Adipocyte (in vitro differentiated cells): ENCODE data around the gene MTARC2.

Source experiments
- DNase-seq: peaks from one replicate; pipeline ENCODE4 v3.0.0-alpha.2; 2015; ENCODE audit warnings: low read depth
- H3K27me3 ChIP-seq: replicated peaks from 2 replicates; pipeline ENCODE4 v1.7.0; 2013; ENCODE audit warnings: mild to moderate bottlenecking, low read length, moderate library complexity; ENCODE audit not compliant: control insufficient read depth, insufficient read depth
- H3K36me3 ChIP-seq: 2 replicates; pipeline ENCODE4 v1.7.0; 2013; ENCODE audit warnings: low read length, mild to moderate bottlenecking, moderate library complexity; ENCODE audit not compliant: control insufficient read depth, insufficient read depth, severe bottlenecking
- H3K4me1 ChIP-seq: 2 replicates; pipeline ENCODE4 v1.7.0; 2013; ENCODE audit warnings: mild to moderate bottlenecking, low read length, moderate library complexity; ENCODE audit not compliant: control insufficient read depth, insufficient read depth
- H3K4me3 ChIP-seq: 2 replicates; pipeline ENCODE4 v1.7.0; 2013; ENCODE audit warnings: mild to moderate bottlenecking, low read length, moderate library complexity
- H3K9ac ChIP-seq: 2 replicates; pipeline ENCODE4 v1.7.0; 2013; ENCODE audit warnings: mild to moderate bottlenecking, low read length, moderate library complexity
- H3K9me3 ChIP-seq: 2 replicates; pipeline ENCODE4 v1.7.0; 2013; ENCODE audit warnings: mild to moderate bottlenecking, low read length, moderate library complexity; ENCODE audit not compliant: control insufficient read depth

Gene MTARC2

DNA sequence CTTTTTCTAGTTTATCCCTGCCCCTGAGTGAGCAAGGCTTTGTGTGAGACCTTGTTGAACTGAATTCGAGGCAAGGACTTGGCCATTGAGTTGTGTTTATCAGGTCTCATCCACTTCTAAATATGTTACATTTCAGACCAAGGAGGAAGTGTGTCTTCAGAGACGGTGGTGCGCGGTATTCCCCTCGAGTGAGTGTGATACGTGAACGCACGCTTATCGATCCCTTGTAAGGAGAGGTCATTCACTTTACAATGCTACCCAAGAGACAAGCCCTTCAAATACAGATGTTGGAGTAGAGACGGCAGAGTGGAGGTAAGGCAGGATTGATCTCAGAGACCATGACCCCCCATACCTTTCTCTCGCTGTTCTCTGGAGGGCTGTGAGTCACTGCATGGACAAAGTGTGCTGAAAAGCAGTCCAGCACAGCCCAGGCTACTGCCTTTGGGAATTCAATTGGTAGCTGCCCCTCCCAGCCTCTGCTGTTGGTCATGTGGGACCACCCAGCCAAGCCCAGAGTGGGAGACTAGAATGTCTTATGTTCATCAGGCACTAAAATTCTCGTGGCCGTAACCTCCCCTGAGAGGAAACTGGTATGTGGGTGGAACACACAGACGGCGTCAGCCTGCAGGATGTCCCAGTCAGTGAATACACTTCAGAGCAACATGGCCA, 22.3 kb downstream of the MTARC2 start:
- H3K36me3 ChIP-seq: peaks cover 48% of the 10 kb centered on the region
- no peak overlapping the region for H3K4me3 ChIP-seq
- no peaks in the 10 kb centered on the region for H3K27me3 ChIP-seq
- H3K9ac ChIP-seq: no peak overlapping the region
- peaks cover 23% of the 10 kb centered on the region for H3K4me1 ChIP-seq
- H3K9me3 ChIP-seq: no peaks in the 10 kb centered on the region
- no peak for DNase-seq

DNA sequence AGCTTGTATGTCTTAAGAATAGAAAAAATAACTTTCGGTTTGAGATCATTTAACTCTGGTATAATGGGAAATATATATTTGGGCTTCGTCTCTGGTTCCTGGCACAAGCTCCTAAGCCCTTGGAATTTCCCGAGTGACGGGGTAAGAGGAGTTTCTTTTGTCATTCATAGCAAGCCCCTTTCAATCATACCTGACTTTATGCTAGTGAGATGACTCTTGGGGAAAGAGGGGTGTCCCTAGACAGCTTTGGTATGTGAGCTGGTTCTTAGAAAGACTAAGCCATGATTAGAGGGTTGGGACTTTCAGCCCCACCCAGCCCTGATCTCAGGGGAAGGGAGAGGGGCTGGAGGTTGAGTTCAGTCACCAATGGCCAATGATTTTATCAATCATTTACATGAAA, 24.7 kb downstream of the MTARC2 start:
- peaks cover 12% of the 10 kb centered on the region for H3K4me1 ChIP-seq
- no peaks in the 10 kb centered on the region for H3K9me3 ChIP-seq
- H3K4me3 ChIP-seq: no peak overlapping the region
- no peak overlapping the region for H3K9ac ChIP-seq
- H3K27me3 ChIP-seq: no peaks in the 10 kb centered on the region
- peaks cover 53% of the 10 kb centered on the region for H3K36me3 ChIP-seq
- no peak for DNase-seq

DNA sequence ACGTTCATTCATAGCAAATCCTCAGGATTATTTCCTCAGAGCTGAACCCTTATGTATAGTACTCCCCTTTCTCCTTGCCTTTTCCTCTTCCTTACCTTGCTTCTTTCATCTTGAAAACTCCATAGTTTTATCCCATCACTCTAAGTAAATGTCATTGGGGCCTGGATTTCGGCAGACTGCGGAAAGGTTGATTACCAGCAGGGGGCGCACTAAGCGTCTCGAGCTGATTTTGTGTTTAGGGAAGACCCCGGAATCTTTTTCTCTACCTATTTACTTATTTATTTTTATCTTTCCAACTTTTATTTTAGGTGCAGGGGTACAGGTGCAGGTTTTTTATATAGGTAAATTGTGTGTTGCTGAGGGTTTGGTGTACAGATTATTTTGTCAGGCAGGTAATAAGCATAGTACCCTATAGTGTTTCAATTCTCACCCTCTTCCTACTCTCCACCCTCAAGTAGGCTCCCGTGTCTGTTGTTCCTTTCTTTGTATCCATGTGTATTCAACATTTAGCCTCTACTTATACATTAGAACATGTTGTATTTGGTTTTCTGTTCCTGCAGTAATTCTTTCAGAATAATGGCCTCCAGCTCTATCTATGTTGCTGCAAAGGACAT, 27.2 kb downstream of the MTARC2 start:
- Histone ChIP-seq H3K9me3 (no peaks in the 10 kb centered on the region), H3K36me3 (peaks cover 44% of the 10 kb centered on the region), H3K27me3 (no peaks in the 10 kb centered on the region), H3K4me1 (no peaks in the 10 kb centered on the region), H3K9ac (no peak overlapping the region), H3K4me3 (no peak overlapping the region)
- DNase-seq: peak; percentile 64

DNA sequence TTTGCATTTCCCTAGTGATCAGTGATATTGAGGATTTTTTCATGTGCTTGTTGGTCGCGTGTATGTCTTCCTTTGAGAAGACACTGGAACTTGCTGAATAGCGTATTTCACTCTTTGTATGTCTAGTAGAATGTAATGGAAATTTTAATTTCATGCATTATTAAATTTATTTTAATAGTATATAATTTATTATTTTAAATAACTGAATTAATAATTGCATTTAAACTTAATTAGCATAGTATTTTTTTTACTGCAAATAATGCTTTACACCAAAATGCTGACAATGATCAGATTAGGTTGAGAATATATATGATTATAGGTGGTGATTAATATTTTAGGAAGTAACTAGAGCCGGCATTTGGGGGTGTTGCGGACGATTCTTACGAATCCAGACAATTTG, 28.1 kb downstream of the MTARC2 start:
- peaks cover 36% of the 10 kb centered on the region for H3K36me3 ChIP-seq
- H3K4me3 ChIP-seq: no peak overlapping the region
- H3K9me3 ChIP-seq: no peaks in the 10 kb centered on the region
- H3K9ac ChIP-seq: no peak overlapping the region
- no peak for DNase-seq
- H3K4me1 ChIP-seq: no peaks in the 10 kb centered on the region
- H3K27me3 ChIP-seq: no peaks in the 10 kb centered on the region

DNA sequence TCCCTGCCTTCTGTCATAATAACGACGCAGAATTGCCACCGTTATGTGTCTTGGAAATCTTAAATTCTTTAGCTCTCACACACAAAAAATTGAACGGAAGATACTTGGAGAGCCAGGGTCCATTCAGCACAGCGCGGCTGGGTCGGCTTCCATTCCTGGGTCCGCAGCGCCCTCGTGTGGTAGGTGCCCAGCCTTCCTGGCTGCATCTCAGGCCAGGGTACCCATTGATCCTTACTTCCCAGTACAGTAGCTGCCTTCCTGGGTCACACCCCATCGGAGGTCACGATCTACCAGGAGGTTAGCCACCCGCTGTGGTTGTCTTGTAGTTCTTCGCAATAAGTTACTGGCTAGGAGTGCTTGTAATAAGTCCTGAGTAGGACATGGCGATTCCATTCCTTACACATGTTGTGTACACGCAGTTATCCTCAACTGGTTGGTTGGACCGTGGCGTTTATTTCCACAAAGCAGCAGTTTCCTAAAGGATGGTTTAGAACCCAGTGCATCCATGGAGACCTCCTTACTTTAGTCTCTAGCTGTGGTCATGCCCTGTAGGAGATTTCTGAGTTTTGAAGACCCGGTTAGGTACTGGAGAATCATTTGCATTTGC, 28.7 kb downstream of the MTARC2 start:
- peak; percentile 91 for DNase-seq
- Histone ChIP-seq H3K36me3 (peaks cover 39% of the 10 kb centered on the region), H3K4me3 (no peak overlapping the region), H3K27me3 (no peaks in the 10 kb centered on the region), H3K9me3 (no peaks in the 10 kb centered on the region), H3K4me1 (no peaks in the 10 kb centered on the region), H3K9ac (no peak overlapping the region)

DNA sequence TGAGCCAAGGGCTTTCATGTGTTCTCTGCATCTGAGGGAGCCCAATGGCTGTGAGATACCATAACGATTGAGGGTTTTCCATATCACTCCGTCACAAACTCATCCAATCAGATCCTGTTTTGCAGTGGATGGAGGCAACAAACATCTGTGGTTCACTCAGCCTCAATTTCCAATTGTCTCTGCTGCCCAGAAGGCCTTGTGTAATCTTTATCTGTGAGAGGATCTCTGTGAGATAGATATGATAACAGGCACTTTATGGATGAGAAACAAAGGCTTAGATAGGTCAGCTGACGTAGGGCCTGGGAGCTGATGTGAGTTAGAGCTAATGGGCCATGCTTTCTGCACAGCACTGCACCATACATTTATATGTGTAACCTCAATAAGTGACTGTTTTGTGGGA, 35.3 kb downstream of the MTARC2 start:
- Histone ChIP-seq H3K27me3 (no peaks in the 10 kb centered on the region), H3K4me3 (no peak overlapping the region), H3K4me1 (peaks cover 19% of the 10 kb centered on the region), H3K36me3 (peaks cover 37% of the 10 kb centered on the region), H3K9me3 (no peaks in the 10 kb centered on the region), H3K9ac (no peak overlapping the region)
- no peak for DNase-seq

DNA sequence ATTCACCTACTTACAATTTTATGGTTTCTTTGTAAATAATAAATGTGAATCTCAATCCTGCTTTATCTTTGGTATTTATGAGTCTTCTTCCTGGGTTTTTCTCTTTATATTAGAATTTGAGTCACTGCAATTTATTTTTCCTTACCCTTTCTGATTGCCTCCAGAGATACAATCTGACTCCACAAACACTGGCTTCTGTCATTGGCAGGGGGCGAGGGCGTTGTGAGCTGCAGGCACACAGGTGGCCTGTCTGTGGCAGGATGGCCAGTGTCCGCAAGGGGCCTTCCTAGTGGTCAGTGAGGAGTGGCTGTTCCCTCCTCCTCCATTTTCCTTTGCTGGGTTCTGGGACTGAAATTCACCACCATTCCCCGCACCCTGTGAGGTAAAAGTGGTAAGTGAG, 36.6 kb downstream of the MTARC2 start:
- Histone ChIP-seq H3K36me3 (peaks cover 37% of the 10 kb centered on the region), H3K9ac (no peak overlapping the region), H3K9me3 (no peaks in the 10 kb centered on the region), H3K4me1 (peaks cover 25% of the 10 kb centered on the region), H3K27me3 (no peaks in the 10 kb centered on the region), H3K4me3 (no peak overlapping the region)
- no peak for DNase-seq

DNA sequence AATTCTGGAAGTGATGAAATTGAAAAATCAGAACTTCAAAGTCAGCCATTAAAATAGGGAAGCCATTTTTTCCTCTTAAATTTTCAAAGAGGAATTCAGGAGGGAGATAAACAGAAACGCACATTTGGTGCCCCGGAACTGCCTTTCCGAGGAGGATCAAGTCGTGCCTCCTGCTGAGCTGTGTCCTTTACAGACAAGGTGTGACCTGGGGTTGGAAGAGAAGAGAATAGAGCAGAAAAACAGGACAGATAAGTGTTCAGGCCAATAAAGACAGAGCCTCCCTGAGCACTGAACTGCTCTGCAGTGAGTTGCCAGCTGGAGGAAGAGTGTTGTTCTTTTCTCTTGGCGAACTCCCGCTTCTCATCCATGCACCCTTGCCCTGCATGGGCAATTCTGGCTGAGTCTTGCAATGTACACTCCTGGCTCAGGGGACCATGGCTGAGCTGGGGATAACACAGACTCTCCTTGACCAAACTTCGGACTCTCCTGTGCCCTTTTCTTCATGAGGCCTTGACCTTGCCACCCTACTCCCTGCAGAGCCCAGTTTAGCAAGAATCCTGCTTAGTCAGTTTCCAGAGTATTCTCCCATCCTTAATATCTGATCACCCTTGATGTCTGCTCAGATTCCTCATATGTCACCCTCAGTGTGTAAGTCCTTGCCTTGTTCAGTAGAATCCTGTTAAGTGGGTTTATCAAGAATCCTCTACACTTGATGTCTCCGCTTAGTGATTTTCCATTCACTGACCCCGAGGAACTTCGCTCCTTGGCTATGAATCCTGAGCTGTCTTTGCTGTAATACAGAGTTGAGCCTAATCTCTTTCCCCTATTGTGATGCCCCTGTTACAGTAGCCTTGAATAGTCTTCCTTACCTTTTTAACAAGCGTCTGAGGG, 37.3 kb downstream of the MTARC2 start:
- Histone ChIP-seq H3K4me3 (peak overlapping the region; percentile 80), H3K36me3 (peaks cover 32% of the 10 kb centered on the region), H3K9ac (peak overlapping the region; percentile 82), H3K9me3 (no peaks in the 10 kb centered on the region), H3K27me3 (no peaks in the 10 kb centered on the region), H3K4me1 (peaks cover 31% of the 10 kb centered on the region)
- no peak for DNase-seq

DNA sequence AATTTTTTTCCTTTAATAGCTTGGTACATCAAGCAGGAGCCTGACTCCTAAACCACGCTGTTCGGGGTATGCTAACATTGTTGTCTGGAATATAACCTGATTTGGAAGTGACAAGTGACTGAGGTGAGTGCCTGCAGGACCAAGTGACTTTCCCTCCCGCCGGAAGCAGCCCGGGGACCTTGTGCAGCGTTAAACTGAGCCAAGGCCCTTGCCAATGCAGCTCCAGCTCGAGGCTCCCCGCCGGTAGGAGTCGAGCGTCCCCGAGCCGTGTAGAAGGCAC, 37.9 kb downstream of the MTARC2 start:
- Histone ChIP-seq H3K9me3 (no peaks in the 10 kb centered on the region), H3K27me3 (no peaks in the 10 kb centered on the region), H3K36me3 (peaks cover 32% of the 10 kb centered on the region), H3K4me1 (peaks cover 37% of the 10 kb centered on the region), H3K4me3 (peak overlapping the region; percentile 80), H3K9ac (peak overlapping the region; percentile 82)
- no peak for DNase-seq

DNA sequence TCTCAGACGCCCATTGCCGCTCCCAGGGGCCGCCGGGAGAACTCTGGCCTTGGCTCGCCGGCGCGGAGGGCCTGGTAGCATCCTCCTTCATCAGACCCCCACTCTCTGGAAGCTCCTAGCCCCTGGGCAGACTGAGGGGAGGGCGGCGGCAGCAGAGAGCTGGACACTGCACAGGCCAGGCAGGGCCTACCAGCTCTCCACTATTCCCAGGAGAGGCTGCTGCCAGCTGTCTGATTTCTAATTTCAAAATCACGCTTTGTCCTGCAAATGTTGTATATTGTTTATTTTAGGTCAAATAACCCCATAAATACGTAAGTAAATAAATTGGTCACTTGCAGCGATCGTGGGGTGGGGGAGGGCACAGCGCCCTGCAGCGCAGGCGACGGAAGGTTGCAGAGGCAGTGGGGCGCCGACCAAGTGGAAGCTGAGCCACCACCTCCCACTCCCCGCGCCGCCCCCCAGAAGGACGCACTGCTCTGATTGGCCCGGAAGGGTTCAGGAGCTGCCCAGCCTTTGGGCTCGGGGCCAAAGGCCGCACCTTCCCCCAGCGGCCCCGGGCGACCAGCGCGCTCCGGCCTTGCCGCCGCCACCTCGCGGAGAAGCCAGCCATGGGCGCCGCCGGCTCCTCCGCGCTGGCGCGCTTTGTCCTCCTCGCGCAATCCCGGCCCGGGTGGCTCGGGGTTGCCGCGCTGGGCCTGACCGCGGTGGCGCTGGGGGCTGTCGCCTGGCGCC, 38.4 kb downstream of the MTARC2 start, which contains the start of gene MTARC1:
Gene MTARC1 (plus strand): TSS at position 577 of the 732 bp plus-strand sequence. CDS start 32 bp downstream, at position 609.
- no peaks in the 10 kb centered on the region for H3K9me3 ChIP-seq
- peak within 1 kb of the TSS; percentile 80 for H3K4me3 ChIP-seq
- H3K4me1 ChIP-seq: peaks cover 42% of the 10 kb centered on the region
- peak; percentile 65 for DNase-seq
- H3K27me3 ChIP-seq: no peaks in the 10 kb centered on the region
- peak within 1 kb of the TSS; percentile 82 for H3K9ac ChIP-seq
- H3K36me3 ChIP-seq: peaks cover 28% of the 10 kb centered on the region
